Fibroblast of lung (primary cell): ENCODE measurements around the gene SMPD3. TPM values are rescaled to one million over a fixed set of nuclear protein-coding genes. Genes with fewer than 3 reads are reported as not detected.

Source experiments
- polyA plus RNA-seq, 2 donors: library from polyadenylated mRNA; depleted of rRNA in 1 of 2; stranded (reverse) in 1 of 2; unstranded in 1 of 2; fragments of >200 nt; gene quantifications; 2 replicates each; pipeline ENCODE4 v1.2.1, GENCODE V29; 2011 to 2012; ENCODE audit warnings: missing spikeins in 1 of 2
- total RNA-seq: library from RNA; depleted of rRNA; stranded (reverse); fragments of >200 nt; gene quantifications from 2 replicates; pipeline ENCODE4 v1.2.1, GENCODE V29; 2014

The SMPD3 gene
- total and polyA plus RNA-seq, 2 donors (not counting 1 experiment from before 2014, with no cell fraction given), result under 0.01 to 0.08 TPM

Other genes starting within 250 kb of the SMPD3 start
- under 0.01 and 0.17 TPM in 2 replicates for gene ESRP2, start 212.4 kb downstream of the SMPD3 start, total RNA-seq
- gene ESRP2, start 212.4 kb downstream of the SMPD3 start, polyA plus RNA-seq, result 0.08 and 0.10 TPM in 2 replicates
- gene PLA2G15, start 203.1 kb downstream of the SMPD3 start, total RNA-seq, result 14.9 and 28.7 TPM in 2 replicates
- 19.6 and 22.2 TPM in 2 replicates for gene PLA2G15, start 203.1 kb downstream of the SMPD3 start, polyA plus RNA-seq
- gene SLC7A6, start 184.0 kb downstream of the SMPD3 start, total RNA-seq, result 8.5 and 11.9 TPM in 2 replicates
- gene SLC7A6, start 184.0 kb downstream of the SMPD3 start, polyA plus RNA-seq, result 16.0 and 19.0 TPM in 2 replicates
- 16.4 and 19.5 TPM in 2 replicates for gene SLC7A6OS, start 137.6 kb downstream of the SMPD3 start, total RNA-seq
- gene SLC7A6OS, start 137.6 kb downstream of the SMPD3 start, polyA plus RNA-seq, result 8.7 and 10.0 TPM in 2 replicates
- gene PRMT7, start 137.5 kb downstream of the SMPD3 start, total RNA-seq, result 39.3 and 44.4 TPM in 2 replicates
- gene PRMT7, start 137.5 kb downstream of the SMPD3 start, polyA plus RNA-seq, result 24.0 and 34.0 TPM in 2 replicates
- 38.5 and 42.8 TPM in 2 replicates for gene ZFP90, start 90.8 kb upstream of the SMPD3 start, total RNA-seq
- gene ZFP90, start 90.8 kb upstream of the SMPD3 start, polyA plus RNA-seq, result 12.8 and 18.7 TPM in 2 replicates
- 0.26 TPM in 1 of 2 replicates, not detected in the other for gene CDH3, start 196.8 kb upstream of the SMPD3 start, total RNA-seq
- 0.05 and 0.14 TPM in 2 replicates for gene CDH3, start 196.8 kb upstream of the SMPD3 start, polyA plus RNA-seq